SKM-1 (cell line): ENCODE measurements around the gene NGEF.

Source experiments
- DNase-seq: peaks from one replicate; lab custom pipeline; 2025; ENCODE audit not compliant: unreplicated experiment; lab: John Stamatoyannopoulos, UW

The NGEF gene

GRCh38 chr2:232973796-232974195 lies 39.3 kb downstream of the NGEF start:
- DNase-seq: no peak

- no peak for DNase-seq
Measured at GRCh38 chr2:232973011-232973735, 39.9 kb downstream of the NGEF start.

- DNase-seq: no peak
Measured at GRCh38 chr2:232971744-232972143, 41.3 kb downstream of the NGEF start.

- DNase-seq: no peak
Measured at GRCh38 chr2:232970051-232970450, 43.0 kb downstream of the NGEF start.

- DNase-seq: no peak
Measured at GRCh38 chr2:232967474-232967873, 45.6 kb downstream of the NGEF start.

GRCh38 chr2:232966122-232966521 lies 46.9 kb downstream of the NGEF start:
- DNase-seq: no peak

- DNase-seq: no peak
Measured at GRCh38 chr2:232963913-232964312, 49.1 kb downstream of the NGEF start.

GRCh38 chr2:232960862-232961261 lies 52.2 kb downstream of the NGEF start:
- no peak for DNase-seq

GRCh38 chr2:232959139-232959538 lies 53.9 kb downstream of the NGEF start:
- DNase-seq: no peak

- no peak for DNase-seq
Measured at GRCh38 chr2:232957657-232958090, 55.4 kb downstream of the NGEF start.

- DNase-seq: no peak
Measured at GRCh38 chr2:232955856-232956255, 57.2 kb downstream of the NGEF start.

- DNase-seq: no peak
Measured at GRCh38 chr2:232954691-232955090, 58.4 kb downstream of the NGEF start.

- DNase-seq: no peak
Measured at GRCh38 chr2:232951891-232952290, 61.2 kb downstream of the NGEF start.

GRCh38 chr2:232951181-232951580 lies 61.9 kb downstream of the NGEF start:
- DNase-seq: no peak

GRCh38 chr2:232950751-232951150 lies 62.3 kb downstream of the NGEF start:
- DNase-seq: no peak

- DNase-seq: no peak
Measured at GRCh38 chr2:232949016-232949415, 64.0 kb downstream of the NGEF start.

GRCh38 chr2:232942831-232943230 lies 70.2 kb downstream of the NGEF start:
- DNase-seq: no peak

GRCh38 chr2:232941912-232942594 lies 71.0 kb downstream of the NGEF start:
- DNase-seq: no peak

- no peak for DNase-seq
Measured at GRCh38 chr2:232941400-232941799, 71.7 kb downstream of the NGEF start.

- DNase-seq: no peak
Measured at GRCh38 chr2:232940724-232941123, 72.3 kb downstream of the NGEF start.

- no peak for DNase-seq
Measured at GRCh38 chr2:232937278-232937906, 75.7 kb downstream of the NGEF start.

- no peak for DNase-seq
Measured at GRCh38 chr2:232931636-232932035, 81.4 kb downstream of the NGEF start.
